GM19452 (cell line): ENCODE data around the gene RFX4.

Experiments used
- ATAC-seq: cut with Tn5 transposase; IDR thresholded peaks from one replicate; pipeline ENCODE4 v1.9.1; 2021; ENCODE audit not compliant: unreplicated experiment

Gene RFX4

GRCh38 chr12:106759526-106760183, 176.9 kb downstream of the RFX4 start:
- ATAC-seq: peak; percentile 34

DNA sequence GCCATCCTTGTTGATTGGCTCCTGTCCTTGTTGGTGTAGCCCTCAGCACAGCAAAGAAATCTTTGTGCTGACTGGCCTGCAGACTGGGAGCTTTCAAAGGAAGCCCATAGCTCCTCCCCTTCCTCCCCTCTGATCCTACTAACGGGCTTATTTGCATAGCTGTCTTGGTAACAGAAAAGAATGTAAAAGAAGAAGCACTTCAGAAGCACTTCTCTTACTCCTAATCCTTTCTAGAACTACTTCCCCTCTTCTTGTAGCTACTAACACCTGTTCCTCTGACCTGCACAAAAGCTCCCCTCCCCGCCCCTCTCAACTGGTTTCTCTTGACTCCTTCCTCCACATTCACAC, 177.4 kb downstream of the RFX4 start:
- ATAC-seq: peak; percentile 97

- no peak for ATAC-seq
Measured at GRCh38 chr12:106764220-106764619, 181.4 kb downstream of the RFX4 start.

- ATAC-seq: no peak
Measured at GRCh38 chr12:106764738-106765137, 181.9 kb downstream of the RFX4 start.

- ATAC-seq: no peak
Measured at GRCh38 chr12:106766393-106766826, 183.6 kb downstream of the RFX4 start.

- ATAC-seq: no peak
Measured at GRCh38 chr12:106767206-106767605, 184.4 kb downstream of the RFX4 start.

DNA sequence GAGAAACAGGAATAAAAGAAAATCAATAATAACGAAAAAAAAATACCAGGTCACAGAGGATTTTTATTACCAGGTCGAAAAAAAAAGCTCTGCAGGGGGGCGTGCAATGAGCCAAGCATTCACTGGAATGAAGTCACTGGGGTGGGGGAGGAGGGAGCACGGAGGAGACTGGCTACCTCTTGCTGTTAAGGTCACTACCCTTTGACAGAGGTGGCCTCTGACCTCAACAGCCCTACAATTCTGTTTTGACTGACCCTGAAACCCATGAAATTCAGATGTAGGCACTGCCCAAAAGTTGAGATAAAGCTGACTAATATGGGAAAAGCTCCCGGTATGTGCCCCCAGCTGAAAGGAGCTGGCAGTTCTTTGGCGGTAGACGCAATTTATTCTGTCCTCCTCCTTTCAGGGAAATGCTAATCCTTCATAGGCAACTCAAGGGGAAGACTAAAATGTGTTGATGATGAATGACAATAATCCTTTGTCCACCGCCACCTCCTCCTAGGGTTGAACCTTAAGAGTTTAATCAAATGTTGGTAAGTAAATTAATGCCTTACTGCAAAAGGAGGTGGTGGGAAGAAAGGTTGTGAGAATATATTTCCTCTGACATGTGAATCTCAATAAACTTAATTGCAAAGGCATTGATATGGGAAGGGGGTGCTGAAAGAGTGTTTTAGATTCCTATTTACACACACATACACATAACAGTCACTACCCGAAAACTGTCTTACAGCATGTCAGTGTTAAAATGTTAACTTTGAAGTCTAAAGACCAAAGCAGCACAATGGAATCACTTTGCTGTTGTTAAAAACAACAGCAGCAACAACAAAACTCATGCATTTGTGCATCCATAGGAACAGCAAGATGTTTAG, 185.4 kb downstream of the RFX4 start:
- no peak for ATAC-seq

DNA sequence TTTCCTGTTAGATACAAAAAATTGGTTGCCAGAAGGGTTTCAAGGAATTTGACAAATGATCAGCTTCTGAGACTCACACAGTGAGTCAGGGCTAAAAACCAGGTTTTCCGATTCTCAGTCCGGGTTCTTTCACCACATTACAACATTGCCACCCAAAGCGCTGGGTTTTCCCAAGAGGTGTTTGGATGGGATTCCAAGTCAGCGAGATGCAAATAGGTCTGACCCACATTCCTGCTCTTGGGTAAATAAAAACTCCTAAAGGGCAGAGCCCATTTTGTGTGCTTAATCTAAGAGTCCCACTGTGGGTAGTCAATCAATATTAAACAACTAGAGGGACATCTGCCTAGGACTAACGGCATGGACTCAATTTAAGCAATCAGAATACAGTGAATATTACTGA, 186.3 kb downstream of the RFX4 start:
- ATAC-seq: no peak

DNA sequence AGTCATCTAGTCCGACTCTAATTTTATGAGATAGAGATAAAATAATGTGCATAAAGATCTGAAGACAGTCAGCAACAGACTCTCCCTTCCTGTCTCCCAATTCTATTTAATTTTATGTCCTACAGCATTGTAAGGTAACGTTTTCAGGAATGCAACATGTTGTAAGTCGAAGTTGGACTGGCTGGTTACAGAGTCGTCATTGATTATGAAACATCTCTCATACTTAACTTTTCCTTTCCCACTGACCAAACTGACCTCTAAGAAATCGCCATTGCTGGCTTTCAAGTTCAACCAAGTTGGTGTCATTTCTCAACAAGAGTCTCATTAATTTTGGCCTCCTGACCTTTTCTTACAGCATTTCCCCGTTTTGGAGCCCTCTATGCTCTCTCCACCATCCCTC, 186.7 kb downstream of the RFX4 start:
- ATAC-seq: no peak

DNA sequence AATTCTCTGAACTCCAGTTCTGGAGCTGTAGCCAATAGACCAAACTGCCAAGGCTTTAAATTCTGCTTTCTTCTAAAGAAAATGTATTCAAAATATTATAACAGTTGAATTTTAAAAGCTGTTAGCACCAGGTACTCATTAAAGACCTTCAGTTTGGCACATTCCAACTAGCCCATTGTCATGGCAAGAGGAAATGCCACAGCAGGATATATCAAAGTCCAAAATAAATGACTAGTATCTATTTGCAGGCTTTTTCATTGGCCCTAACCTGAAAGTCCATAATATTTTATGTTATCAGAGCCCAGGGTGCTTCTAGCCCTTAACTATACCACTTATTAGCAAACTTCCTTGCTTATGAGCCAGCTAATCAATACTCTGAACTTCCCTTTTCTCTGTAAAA, 188.6 kb downstream of the RFX4 start:
- no peak for ATAC-seq

DNA sequence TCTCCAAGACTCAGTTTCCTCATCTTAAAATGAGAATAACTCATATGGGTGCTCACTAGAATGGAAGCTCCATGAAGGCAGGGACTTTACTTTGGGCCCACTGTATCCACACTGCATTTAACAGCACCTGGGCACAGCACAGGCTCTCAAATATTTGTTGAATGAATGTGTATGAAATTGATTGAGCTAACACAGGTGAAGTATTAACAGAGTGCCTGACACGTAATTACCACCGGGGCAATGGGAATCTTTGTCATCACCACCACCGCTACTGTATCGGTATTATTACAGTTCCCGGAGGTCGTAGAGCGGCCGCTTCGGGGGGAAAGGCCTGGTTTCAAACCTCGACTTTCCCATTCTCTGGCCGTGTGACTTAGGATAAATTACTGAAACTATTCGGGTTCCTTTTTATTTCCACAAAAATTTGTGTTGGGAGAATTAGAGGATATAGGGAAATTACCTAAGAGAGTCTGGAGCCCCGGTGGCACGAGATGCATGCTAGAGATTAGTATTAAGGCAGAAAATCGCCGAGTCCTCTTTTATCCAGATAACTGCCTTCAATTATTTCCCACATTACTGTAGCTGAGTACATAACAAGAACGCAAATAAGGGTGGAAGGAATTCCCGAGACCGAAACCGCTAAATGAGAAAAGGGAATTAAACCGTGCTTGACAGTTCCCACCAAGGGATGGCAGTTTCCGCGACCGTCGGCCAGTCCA, 190.6 kb downstream of the RFX4 start:
- ATAC-seq: no peak

DNA sequence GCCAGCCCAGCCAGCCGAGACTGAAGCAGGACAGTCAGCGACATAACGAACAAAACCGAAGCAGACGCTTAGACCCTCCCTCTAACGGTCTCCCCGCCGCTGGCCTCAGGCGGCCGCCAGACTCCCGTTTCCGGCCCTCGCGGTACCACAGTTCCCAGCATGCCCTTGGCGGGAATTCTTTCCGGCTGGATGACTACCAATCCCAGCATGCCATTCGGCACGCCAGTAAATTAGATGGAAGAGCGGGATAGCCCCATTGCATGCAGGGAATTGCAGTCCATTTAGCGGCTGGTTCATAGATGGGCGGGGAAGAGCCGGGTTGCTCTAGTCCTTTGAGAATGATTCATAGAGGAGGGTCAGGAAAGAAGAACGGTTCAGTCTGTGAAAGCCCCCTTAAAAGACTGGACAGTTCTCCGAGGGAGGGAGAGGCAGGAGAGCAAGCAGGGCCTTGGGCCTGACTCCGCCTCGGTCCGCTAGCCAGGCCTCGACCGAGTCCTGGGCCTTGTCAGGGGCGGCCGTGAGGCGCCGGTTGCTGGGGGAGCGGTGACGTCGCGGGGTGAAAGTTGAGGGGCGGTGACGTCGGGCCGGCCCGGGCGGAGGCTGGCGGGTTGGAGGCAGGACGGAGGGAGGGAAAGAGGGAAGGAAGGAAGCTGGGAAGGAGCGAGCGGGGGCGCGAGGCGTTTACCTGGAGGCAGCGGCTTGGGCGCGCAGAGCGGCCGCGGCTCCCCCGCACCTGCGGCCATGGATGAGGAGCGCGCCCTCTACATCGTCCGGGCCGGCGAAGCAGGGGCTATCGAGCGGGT, 191.4 kb downstream of the RFX4 start, which contains the start of gene RIC8B:
Gene RIC8B, plus strand, starts transcription at position 678 of the 803 bp plus-strand sequence. Its CDS starts 64 bp downstream, at position 742.
- ATAC-seq: peak; percentile 84

DNA sequence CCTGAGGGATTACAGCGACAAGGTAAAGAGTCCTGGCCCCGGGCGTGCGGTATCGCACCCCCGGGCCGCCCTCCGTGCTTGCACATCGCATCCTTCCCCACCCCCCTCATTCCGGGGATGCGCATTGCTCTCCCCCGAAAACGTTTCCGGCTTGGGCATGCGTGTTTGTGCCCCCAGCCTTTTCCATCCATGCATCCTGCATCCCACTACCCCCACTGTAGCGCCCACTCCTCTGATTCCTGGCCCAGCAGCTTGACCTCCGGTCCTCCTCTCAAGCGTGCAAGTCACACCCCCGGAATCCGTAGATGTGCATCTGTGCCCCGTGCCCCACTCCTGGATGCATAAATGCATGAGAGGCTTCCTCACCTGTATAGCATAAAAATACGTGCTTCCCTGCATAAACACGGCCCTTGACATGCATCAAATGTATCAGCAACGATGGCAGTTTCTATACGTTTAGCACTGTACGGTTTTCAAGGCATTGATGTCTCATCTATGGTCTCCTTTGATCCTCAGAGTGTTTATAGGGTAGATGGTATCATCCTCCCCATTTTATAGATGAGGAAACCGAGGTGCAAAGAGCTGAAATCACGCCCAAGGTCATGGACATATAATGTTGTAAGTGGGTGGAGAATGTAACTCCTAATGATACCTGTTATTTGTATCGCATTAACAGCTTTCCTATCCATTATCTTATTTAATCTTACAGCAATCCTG, 192.2 kb downstream of the RFX4 start:
- peak; percentile 5 for ATAC-seq

DNA sequence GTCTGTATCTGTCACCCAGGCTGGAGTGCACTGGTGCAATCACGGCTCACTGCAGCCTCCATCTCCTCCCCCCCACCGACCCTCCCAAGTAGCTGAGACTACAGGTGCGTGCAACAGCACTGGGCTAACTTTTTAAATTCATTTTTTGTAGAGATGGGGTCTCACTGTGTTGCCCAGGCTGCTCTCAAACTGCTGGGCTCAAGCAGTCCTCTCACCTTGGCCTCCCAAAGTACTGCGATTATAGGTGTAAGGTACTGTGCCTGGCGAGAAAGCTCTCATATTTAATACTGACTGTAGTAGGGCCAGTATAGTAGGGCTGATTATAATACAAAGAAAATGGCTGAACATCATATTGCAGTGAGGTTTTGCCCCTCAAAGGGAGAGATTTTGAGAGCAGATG, 194.1 kb downstream of the RFX4 start:
- ATAC-seq: no peak

DNA sequence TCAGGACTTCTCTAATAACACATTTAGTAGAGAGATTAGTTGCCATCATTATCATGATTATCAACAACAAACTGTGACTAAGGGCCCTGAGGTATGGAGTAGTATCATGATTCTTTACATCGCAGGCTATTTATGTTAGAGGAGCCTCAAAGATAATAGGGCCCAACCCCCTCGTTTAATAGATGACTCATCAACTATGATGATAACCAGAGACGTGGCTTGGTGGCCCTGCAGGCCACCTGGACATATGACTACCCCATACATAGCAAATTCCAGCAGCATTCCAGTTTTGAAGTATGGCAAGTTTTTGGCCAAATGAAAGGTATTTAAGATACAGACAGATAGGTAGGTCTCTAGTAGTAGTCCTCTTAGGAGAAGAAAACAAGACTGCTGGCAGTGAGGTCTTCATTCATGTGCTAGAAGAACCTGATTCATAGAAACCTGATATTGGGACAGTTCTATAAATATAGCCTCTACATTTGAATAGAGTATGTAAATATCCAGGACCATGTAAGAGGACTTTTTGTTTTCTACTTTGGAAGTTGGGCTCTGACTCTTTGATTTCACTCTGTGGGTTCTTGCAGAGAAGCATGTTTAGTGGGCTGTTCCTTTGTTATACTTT, 197.3 kb downstream of the RFX4 start:
- no peak for ATAC-seq

- ATAC-seq: no peak
Measured at GRCh38 chr12:106782619-106783018, 199.8 kb downstream of the RFX4 start.

GRCh38 chr12:106783515-106783914, 200.7 kb downstream of the RFX4 start:
- ATAC-seq: no peak

DNA sequence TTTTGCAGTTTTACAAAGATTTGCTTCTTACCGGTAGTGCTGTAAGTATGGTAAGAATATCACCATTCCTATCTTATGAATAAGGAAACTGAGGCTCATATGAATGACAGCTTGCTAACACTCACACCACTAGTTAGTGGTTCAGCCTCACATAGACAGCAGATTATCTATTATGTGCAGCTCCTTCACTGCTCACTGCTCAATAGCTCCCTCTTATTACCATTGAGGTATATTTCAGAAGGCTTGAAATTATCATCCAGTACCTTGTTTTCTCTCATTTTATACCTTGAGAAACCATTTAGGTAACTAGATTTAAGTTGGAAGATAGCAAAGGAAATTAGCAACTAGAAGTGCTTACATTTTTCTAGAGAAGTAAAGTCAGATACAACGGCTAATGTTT, 207.2 kb downstream of the RFX4 start:
- no peak for ATAC-seq

DNA sequence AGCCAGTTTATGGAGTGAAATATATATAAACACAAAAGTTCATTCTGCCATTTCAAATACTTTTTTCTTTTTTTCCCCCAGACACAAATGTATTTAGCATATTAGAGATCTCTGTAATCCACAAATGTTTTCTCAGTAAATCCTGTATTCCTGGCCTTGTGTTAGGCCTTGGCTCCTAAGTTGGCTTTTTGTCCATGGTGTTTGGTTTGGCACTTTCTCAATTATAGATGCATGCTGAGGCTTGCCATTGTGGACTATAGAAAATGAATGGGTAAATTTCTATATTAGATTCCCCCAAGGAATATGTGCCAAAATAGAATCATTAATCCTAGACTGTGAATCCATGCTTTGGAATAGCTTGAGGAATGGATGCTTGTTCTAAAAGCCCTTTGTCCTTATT, 208.7 kb downstream of the RFX4 start:
- no peak for ATAC-seq

DNA sequence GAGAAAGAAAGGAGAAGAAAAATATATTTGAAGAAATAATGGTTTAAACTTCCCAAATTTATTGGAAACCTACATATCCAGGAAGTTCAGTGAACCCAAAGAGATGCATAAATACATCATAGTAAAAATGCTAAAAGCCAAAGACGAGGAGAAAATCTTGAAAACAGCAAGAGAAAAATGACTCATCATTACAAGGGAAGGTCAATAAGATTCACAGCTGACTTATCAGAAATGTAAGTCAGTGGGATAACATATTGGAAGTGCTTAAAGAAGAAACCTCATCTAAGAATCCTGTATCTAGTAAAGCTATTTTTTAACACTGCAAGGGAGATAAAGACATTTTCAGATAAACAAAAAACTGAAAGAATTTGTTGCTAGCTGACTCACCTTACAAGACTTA, 211.6 kb downstream of the RFX4 start:
- no peak for ATAC-seq
